Caco-2 (cell line): ENCODE results near the gene YJU2. TPM values are rescaled to one million over a fixed set of nuclear protein-coding genes. Genes with fewer than 3 reads are reported as not detected.
"Not testable (repeated sequence)": the region's sequence is repeated elsewhere in the genome, so short reads cannot be mapped to it uniquely, and the experiment has no call there.

Source experiments
- BruUV-seq: library from RNA; stranded (reverse); fragments of 400-500 nt; replicated peaks from 2 replicates; lab custom pipeline; 2021; lab: Mats Ljungman, UMichigan
- CTCF ChIA-PET: fragments of 300-600 bp; sonication (Branson Sonifier 250); formaldehyde crosslinking; loops from one replicate; lab custom pipeline; 2022; ENCODE audit warnings: antibody characterized with exemption; lab: Charles Lee
- POLR2A ChIA-PET: fragments of 300-600 bp; sonication (Branson Sonifier 250); formaldehyde crosslinking; loops from one replicate; lab custom pipeline; 2022; ENCODE audit warnings: antibody characterized with exemption; lab: Charles Lee
- DNase-seq, 2 experiments: peaks; one replicate each; pipeline versions ENCODE4 v3.0.0 to v3.0.0-alpha.2; 2020 to 2022
- H3K27me3 ChIP-seq: replicated peaks from 2 replicates; pipeline ENCODE4 v1.6.0; 2011; ENCODE audit warnings: low read length; ENCODE audit not compliant: control insufficient read depth, insufficient read depth
- H3K36me3 ChIP-seq: 2 replicates; pipeline ENCODE4 v1.5.1; 2011; ENCODE audit warnings: low read length; ENCODE audit not compliant: control insufficient read depth, insufficient read depth
- H3K4me1 ChIP-seq: fragments of 250-450 bp; sonication (Bioruptor Pico); 2 replicates; pipeline ENCODE4 v1.5.1; 2020; ENCODE audit warnings: mild to moderate bottlenecking
- H3K4me3 ChIP-seq: 2 replicates; pipeline ENCODE4 v1.5.1; 2011; ENCODE audit warnings: low read depth, mild to moderate bottlenecking, control low read depth, low read length
- H3K9me3 ChIP-seq: fragments of 250-450 bp; sonication (Bioruptor Pico); 2 replicates; pipeline ENCODE4 v1.5.1; 2020; ENCODE audit warnings: mild to moderate bottlenecking, moderate library complexity
- H3K27ac Mint-ChIP-seq: one replicate; pipeline ENCODE4 v1.8.0; 2022; ENCODE audit warnings: mixed read lengths; ENCODE audit not compliant: unreplicated experiment
- H3K27me3 Mint-ChIP-seq: one replicate; pipeline ENCODE4 v1.8.0; 2022; ENCODE audit warnings: mixed read lengths; ENCODE audit not compliant: insufficient read depth, unreplicated experiment
- H3K36me3 Mint-ChIP-seq: one replicate; pipeline ENCODE4 v1.8.0; 2022; ENCODE audit warnings: mild to moderate bottlenecking, mixed read lengths; ENCODE audit not compliant: insufficient read depth, unreplicated experiment
- H3K4me1 Mint-ChIP-seq: one replicate; pipeline ENCODE4 v1.8.0; 2022; ENCODE audit warnings: low read depth, mixed read lengths; ENCODE audit not compliant: unreplicated experiment
- H3K4me3 Mint-ChIP-seq: one replicate; pipeline ENCODE4 v1.8.0; 2022; ENCODE audit warnings: mild to moderate bottlenecking, moderate library complexity, mixed read lengths; ENCODE audit not compliant: unreplicated experiment
- H3K9me3 Mint-ChIP-seq: one replicate; pipeline ENCODE4 v1.8.0; 2022; ENCODE audit warnings: mixed read lengths; ENCODE audit not compliant: unreplicated experiment
- intact Hi-C: fragments of 100-400 bp; cut with micrococcal nuclease; formaldehyde crosslinking; loops from one replicate; pipeline ENCODE4 v1.10.0; 2022; ENCODE audit not compliant: unreplicated experiment
- total RNA-seq: library from RNA; stranded (reverse); gene quantifications from 2 replicates; pipeline ENCODE4 v1.2.3, GENCODE V29; 2022
- TF ChIP-seq, protein P1 (sequence below), 2 experiments: fragments of 200-600 bp in 1 of 2; IDR thresholded peaks; 1 replicate in 1 of 2; 2 replicates in 1 of 2; pipeline versions ENCODE4 v1.5.1 to v1.8.0; 2011 to 2022; ENCODE audit warnings: antibody characterized with exemption in 1 of 2, control low read depth in 1 of 2, inconsistent platforms in 1 of 2, low read depth in 1 of 2, low read length in 1 of 2, mild to moderate bottlenecking in 1 of 2, moderate library complexity in 1 of 2; ENCODE audit not compliant: insufficient read depth in 1 of 2, severe bottlenecking in 1 of 2, unreplicated experiment in 1 of 2

The YJU2 gene
- total RNA-seq, 1 experiment from 2014 or later = 19.5 TPM

DNA sequence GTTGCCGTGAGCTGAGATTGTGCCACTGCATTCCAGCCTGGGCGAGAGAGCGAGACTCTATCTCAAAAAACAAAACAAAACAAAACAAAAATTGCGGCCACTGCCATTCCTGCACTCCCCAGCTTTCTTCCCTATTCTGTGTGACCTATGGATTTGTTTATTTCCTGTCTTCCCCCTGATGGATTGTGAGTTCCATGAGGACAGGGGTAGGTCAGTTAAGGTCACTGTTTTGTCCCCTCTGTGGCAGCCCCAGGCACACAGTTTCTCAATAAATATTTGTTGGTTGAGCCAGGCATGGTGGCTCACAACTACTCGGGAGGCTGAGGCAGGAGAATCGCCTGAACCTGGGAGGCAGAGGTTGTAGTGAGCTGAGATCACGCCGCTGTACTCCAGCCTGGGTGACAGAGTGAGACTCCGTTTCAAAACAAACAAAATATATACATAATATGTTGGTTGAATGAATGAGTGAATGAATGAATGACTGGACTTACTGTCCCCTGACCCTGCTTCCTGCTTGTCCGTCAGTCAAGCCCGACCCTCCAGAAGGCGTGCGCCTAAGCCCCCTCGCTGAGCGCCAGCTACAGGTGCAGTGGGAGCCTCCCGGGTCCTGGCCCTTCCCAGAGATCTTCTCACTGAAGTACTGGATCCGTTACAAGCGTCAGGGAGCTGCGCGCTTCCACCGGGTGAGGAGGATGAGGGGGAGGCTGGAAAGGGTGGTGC is 12.6 kb upstream of the YJU2 start:
- no peaks in the 10 kb centered on the region for H3K9me3 ChIP-seq
- DNase-seq = no peak
- peaks cover 12% of the 10 kb centered on the region for H3K4me1 Mint-ChIP-seq
- no peak overlapping the region for H3K4me3 Mint-ChIP-seq
- H3K4me1 ChIP-seq = peaks cover 6% of the 10 kb centered on the region
- H3K27me3 ChIP-seq = no peaks in the 10 kb centered on the region
- POLR2A ChIA-PET = no interaction called here
- H3K36me3 Mint-ChIP-seq = no peaks in the 10 kb centered on the region
- no peak overlapping the region for H3K4me3 ChIP-seq
- TF ChIP-seq, protein P1, sequence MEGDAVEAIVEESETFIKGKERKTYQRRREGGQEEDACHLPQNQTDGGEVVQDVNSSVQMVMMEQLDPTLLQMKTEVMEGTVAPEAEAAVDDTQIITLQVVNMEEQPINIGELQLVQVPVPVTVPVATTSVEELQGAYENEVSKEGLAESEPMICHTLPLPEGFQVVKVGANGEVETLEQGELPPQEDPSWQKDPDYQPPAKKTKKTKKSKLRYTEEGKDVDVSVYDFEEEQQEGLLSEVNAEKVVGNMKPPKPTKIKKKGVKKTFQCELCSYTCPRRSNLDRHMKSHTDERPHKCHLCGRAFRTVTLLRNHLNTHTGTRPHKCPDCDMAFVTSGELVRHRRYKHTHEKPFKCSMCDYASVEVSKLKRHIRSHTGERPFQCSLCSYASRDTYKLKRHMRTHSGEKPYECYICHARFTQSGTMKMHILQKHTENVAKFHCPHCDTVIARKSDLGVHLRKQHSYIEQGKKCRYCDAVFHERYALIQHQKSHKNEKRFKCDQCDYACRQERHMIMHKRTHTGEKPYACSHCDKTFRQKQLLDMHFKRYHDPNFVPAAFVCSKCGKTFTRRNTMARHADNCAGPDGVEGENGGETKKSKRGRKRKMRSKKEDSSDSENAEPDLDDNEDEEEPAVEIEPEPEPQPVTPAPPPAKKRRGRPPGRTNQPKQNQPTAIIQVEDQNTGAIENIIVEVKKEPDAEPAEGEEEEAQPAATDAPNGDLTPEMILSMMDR (IDR thresholded peaks at IDR 0.05; ENCODE audit: insufficient read depth in 1 of 2, low read depth in 1 of 2, low read length in 1 of 2, severe bottlenecking in 1 of 2, unreplicated experiment in 1 of 2) = no peak
- intact Hi-C loops = no loop called here
- BruUV-seq = no TSS peak
- H3K9me3 Mint-ChIP-seq = no peaks in the 10 kb centered on the region
- no peaks in the 10 kb centered on the region for H3K36me3 ChIP-seq
- no peak overlapping the region for H3K27ac Mint-ChIP-seq
- no peaks in the 10 kb centered on the region for H3K27me3 Mint-ChIP-seq
- CTCF ChIA-PET = interaction anchor here (0.6 to 1.4 kb wide), 2 partner anchors 12 to 247 kb away, joined by 3 to 4 read pairs; partner anchors contain the start of gene YJU2

DNA sequence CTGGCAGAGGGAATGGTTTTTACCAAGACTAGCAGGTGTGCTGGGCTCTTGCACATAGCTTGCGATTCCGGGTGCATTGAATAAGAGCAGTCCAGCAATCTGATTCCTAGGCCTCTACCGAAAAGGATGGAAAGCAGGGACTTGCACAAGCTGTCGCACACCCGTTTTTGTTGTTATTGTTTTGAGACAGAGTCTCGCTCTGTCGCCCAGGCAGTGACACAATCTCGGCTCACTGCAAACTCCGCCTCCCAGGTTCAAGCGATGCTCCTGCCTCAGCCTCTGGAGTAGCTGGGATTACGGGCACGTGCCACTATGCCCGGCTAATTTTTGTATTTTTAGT is 12.0 kb upstream of the YJU2 start:
- Mint-ChIP-seq H3K27ac (no peak overlapping the region), H3K36me3 (no peaks in the 10 kb centered on the region), H3K4me1 (peaks cover 12% of the 10 kb centered on the region), H3K27me3 (no peaks in the 10 kb centered on the region), H3K4me3 (no peak overlapping the region), H3K9me3 (no peaks in the 10 kb centered on the region)
- H3K36me3 ChIP-seq = no peaks in the 10 kb centered on the region
- no peaks in the 10 kb centered on the region for H3K9me3 ChIP-seq
- TF ChIP-seq, protein P1 (IDR thresholded peaks at IDR 0.05; ENCODE audit: insufficient read depth in 1 of 2, low read depth in 1 of 2, low read length in 1 of 2, severe bottlenecking in 1 of 2, unreplicated experiment in 1 of 2) = no peak
- ChIA-PET CTCF (interaction anchor here (0.6 kb wide), 1 partner anchor 247 kb away, joined by 4 read pairs; no protein-coding TSS in a partner anchor), POLR2A (no interaction called here)
- no peak for DNase-seq
- H3K27me3 ChIP-seq = no peaks in the 10 kb centered on the region
- H3K4me1 ChIP-seq = peaks cover under 1% of the 10 kb centered on the region; the same call in 1 of the 2 replicates
- no TSS peak for BruUV-seq
- H3K4me3 ChIP-seq = no peak overlapping the region
- intact Hi-C loops = no loop called here

DNA sequence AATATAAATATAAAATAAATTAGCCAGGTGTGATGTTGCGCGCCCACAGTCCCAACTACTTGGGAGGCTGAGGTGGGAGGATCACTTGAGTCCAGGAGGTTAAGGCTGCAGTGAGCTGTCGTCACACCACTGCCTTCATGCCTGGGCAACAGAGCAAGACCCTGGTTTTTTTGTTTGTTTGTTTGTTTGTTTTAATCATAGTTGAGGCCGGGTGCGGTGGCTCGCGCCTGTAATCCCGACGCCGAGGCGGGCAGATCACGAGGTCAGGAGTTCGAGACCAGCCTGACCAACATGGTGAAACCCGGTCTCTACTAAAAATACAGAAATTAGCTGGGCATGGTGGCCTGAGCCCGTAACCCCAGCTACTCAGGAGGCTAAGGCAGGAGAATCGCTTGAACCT is 9.4 kb upstream of the YJU2 start:
- H3K4me3 Mint-ChIP-seq, DNase-seq, H3K9me3 ChIP-seq, H3K36me3 ChIP-seq, H3K4me1 ChIP-seq, H3K36me3 Mint-ChIP-seq, CTCF ChIA-PET, H3K9me3 Mint-ChIP-seq, H3K4me3 ChIP-seq, H3K27me3 Mint-ChIP-seq, BruUV-seq, POLR2A ChIA-PET, H3K27me3 ChIP-seq, H3K27ac Mint-ChIP-seq, intact Hi-C loops: not testable (repeated sequence)
- H3K4me1 Mint-ChIP-seq = peaks cover 12% of the 10 kb centered on the region
